Measurements from ENCODE around the gene LRRC74B.

The LRRC74B gene

DNA sequence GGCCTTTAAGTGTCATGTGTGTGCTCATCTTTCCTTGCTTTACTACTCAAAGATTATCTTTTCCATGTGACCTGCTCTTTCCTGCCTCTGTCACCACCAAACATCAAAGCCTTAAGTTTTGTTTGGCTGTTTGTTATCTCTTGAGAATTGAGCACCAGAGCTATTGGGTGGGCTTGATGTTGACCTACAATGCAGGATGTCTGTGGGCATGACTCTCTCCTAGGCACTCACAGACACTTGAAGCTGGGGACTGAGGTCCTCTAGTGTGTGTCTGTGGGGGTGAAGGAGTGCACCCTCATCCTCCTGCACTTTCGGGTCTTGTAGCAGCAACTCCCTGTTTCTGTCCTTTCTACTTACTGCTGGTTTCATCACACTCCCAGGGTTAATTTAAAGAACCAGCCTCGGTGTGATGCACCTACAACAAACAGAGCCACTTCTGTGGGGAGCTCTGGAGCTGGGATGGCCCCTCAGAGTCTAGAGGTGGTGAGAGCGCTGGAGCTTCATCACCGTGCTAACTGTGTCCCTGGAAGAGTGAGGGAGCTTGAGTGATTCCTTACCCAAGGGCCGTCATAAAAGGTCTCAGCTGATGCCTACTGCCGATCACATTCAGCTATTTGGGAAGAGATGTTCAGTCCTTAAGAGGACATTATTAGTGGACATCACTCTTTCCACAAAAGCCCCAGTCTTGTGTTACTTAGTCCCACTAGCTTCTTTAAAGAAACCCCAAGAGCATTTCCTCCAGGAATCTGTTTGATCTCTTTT, 56.3 kb downstream of the LRRC74B start:
- in situ Hi-C loops (cut with HindIII; ENCODE audit: low sequenced_read_pairs), result no loop called here

DNA sequence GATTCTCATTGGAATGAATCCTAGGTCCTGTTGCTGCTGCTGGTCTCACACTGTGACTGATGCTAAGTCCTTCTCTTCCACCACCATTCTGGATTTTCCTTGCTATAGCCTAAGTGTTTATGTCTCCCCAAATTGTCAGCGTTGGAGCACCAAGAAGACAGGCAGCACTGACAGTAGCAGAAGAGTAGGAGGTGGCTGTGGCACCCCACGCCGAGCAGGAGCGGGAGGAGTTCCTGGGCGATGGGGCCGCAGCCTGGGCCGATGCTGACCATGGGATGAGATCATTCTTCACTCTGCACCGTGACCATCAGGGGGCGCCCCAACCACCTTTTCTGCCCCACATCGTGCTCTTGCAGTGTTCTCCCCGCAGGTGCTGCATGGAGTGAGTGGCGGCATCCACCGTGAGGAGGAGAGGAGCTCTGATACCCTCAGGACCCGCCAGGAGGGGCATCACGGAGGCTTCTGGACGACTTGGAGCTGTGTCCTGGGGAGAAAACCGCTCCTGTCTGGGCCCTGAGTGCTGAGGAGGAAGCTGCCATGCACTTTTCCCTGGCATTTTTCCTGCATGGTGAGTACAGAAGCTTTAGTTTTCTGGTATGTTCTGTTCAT, 57.0 kb downstream of the LRRC74B start:
- in situ Hi-C loops (cut with HindIII; ENCODE audit: low sequenced_read_pairs), result no loop called here

DNA sequence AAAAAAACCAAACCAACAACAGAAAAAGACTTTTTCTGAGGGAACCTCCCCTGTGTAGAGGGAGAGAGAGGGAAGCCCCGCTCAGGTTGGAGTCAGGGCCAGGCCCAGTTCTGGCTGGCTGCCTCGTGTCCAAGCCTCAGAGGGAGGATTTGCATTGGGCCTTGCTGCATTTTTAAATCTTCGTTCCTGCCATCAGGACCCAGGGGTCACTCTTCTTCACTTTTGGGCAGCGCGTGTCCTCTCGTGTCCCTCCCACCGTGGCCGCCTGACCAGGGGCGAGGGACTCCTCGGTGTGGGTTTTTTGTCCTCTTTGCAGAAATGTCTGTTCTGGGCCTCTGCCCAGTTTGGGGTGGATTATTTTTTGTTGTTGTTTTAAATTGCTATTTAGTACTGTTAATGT, 57.9 kb downstream of the LRRC74B start:
- in situ Hi-C loops (cut with HindIII; ENCODE audit: low sequenced_read_pairs), result no loop called here

DNA sequence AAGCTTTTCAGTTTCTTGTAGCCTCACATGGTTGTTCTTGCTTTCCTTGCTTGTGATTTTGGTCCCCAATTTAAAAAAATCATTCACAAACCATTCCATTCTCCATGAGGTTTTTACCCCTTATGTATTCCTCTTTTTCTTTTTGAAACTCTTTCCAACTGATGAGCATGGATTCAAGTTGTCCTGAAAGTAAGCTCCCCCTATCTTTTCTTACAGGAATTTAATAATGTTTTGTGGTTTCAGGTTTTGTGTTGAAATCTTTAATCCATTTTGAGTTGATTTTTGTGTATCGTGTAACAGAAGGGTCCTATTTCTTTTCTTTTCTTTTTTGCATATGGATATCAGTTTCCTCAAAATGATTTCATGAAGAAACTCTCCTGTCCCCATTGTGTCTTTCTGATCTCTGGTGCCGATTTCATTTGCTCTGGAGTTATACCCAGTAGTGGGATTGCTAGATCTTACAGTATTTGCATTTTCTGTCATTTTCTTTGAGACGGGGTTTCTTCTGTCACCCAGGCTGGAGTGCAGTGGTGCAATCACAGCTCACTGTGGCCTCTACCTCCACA, 58.5 kb downstream of the LRRC74B start:
- in situ Hi-C loops (cut with HindIII; ENCODE audit: low sequenced_read_pairs), result no loop called here

DNA sequence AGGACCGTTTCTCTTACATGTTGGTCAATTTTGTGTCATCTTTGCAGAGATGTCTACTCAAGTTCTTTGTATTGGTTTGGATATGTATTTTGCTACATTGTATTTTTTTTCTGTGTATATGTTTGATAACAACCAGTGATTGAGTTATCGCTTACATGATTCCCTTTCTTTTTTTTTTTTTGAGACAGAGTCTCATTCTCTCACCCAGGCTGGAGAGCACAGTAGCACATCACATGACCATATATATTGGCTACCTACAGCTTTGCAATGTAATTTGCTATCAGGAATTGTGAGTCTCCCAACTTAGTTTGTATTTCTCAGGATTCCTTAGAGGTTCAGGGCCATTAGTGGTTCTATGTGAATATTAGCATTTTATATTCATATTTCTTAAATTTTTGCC, 59.5 kb downstream of the LRRC74B start:
- in situ Hi-C loops (cut with HindIII; ENCODE audit: low sequenced_read_pairs), result no loop called here

DNA sequence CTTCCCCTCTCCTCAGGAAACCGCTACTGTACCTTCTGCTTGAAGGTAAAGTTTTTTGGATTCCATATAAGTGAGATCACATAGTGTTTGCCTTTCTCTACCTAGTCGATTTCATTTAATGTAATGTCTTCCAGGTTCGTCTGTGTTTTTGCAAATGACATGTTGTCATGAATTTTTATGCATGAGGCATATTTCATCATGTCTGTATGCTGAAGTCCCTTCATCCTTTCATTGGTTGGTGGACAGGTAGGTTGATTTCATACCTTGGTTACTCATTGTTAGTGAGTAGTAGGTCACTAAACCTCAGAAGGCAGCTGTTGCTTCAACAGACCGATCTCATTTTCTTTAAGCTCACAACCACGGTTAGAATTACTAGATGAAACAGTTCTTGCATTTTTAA, 60.3 kb downstream of the LRRC74B start:
- in situ Hi-C loops (cut with HindIII; ENCODE audit: low sequenced_read_pairs), result no loop called here

DNA sequence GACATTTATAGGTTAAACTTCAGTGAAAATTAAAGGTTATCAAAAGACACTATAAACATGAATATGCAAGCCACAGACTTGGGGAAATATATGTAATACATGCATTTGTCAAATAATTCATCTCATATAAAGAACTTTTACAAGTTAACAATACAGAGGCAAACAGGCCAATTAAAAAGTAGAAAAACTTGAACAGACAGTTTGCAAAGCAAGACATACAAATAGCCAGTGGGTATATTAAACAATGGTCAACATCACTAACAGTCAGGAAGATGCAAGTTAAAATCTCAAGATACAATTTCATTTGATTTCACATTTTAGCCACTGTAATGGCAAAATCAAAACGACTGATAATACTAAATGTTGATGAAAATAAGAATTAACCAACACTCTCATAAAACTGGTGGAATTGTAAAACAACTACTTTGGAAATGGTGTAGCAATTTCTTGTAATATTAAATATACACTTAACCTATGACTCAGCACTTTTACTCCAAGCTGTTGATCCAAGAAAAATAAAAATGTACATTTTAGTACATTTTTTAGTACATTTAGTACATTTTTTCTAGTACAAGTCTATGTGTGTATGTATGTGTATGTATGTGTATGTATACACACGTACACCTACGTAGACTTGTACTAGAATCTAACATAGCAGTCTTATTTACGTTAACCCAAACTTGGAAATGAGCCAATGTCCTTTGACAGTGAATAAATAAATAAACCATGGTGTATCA, 62.8 kb downstream of the LRRC74B start:
- in situ Hi-C loops (cut with HindIII; ENCODE audit: low sequenced_read_pairs), result no loop called here

Measured in DLD1 (cell line).